ENCODE results near the gene OLA1.

GRCh38 chr2:174195253-174195652 lies 53.1 kb downstream of the OLA1 start:
- TF ChIP-seq CTCF (IDR thresholded peaks at IDR 0.05) (no peak), POLR2A (IDR thresholded peaks at IDR 0.05) (no peak)

Measured in breast epithelium (tissue), 3 donors.